Measurements from ENCODE around the gene PACS2.

The PACS2 gene

GRCh38 chr14:105316968-105317510 lies 2.5 kb downstream of the PACS2 start:
- no peak for TF ChIP-seq CTCF (IDR thresholded peaks at IDR 0.05; ENCODE audit: extremely low read depth, missing control alignments)
- DNase-seq (ENCODE audit: low spot score), result no peak

GRCh38 chr14:105317546-105317945 lies 3.0 kb downstream of the PACS2 start:
- no peak for TF ChIP-seq CTCF (IDR thresholded peaks at IDR 0.05; ENCODE audit: extremely low read depth, missing control alignments)
- no peak for DNase-seq (ENCODE audit: low spot score)

GRCh38 chr14:105322791-105323556 lies 8.4 kb downstream of the PACS2 start:
- no peak for DNase-seq (ENCODE audit: low spot score)
- TF ChIP-seq CTCF (IDR thresholded peaks at IDR 0.05; ENCODE audit: extremely low read depth, missing control alignments), result no peak

GRCh38 chr14:105323663-105324062 lies 9.1 kb downstream of the PACS2 start:
- DNase-seq (ENCODE audit: low spot score), result no peak
- no peak for TF ChIP-seq CTCF (IDR thresholded peaks at IDR 0.05; ENCODE audit: extremely low read depth, missing control alignments)

- DNase-seq (ENCODE audit: low spot score), result no peak
- no peak for TF ChIP-seq CTCF (IDR thresholded peaks at IDR 0.05; ENCODE audit: extremely low read depth, missing control alignments)
Measured at GRCh38 chr14:105324080-105324778, 9.7 kb downstream of the PACS2 start.

GRCh38 chr14:105324871-105325270 lies 10.3 kb downstream of the PACS2 start:
- DNase-seq (ENCODE audit: low spot score), result no peak
- TF ChIP-seq CTCF (IDR thresholded peaks at IDR 0.05; ENCODE audit: extremely low read depth, missing control alignments), result no peak

GRCh38 chr14:105325303-105325702 lies 10.8 kb downstream of the PACS2 start:
- DNase-seq (ENCODE audit: low spot score), result no peak
- TF ChIP-seq CTCF (IDR thresholded peaks at IDR 0.05; ENCODE audit: extremely low read depth, missing control alignments), result no peak
